K562 treated with DMSO at 1 percent for 12 hours (cell line): ENCODE results near the gene PTGDS. TPM values are rescaled to one million over a fixed set of nuclear protein-coding genes. Genes with fewer than 3 reads are reported as not detected.

ENCODE experiments used
- total RNA-seq: library from RNA; unstranded; fragments of 300-600 nt; gene quantifications from 2 replicates; pipeline ENCODE4 v1.2.3, GENCODE V29; 2022; ENCODE audit not compliant: insufficient read depth

PTGDS gene
- 12.3 and 16.0 TPM in 2 replicates for total RNA-seq

DNA sequence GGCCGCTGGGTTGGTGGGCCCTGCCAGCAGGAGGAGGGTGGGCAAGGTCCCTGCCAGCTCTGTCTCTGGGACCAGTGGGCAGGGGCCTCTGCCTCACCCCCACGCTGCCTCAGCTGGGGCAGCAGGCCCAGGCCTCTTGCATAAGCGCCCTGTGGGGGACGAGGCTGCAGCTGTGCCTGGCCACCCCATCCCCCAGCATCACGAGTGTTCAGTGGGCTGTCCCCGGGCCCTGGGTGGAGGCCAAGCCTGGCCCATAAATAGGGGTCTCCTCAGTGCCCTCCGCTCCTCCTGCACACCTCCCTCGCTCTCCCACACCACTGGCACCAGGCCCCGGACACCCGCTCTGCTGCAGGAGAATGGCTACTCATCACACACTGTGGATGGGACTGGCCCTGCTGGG, at the start of gene PTGDS:
Gene PTGDS (plus strand): TSS at position 282 of the 400 bp plus-strand sequence. CDS start 75 bp downstream, at position 357.

DNA sequence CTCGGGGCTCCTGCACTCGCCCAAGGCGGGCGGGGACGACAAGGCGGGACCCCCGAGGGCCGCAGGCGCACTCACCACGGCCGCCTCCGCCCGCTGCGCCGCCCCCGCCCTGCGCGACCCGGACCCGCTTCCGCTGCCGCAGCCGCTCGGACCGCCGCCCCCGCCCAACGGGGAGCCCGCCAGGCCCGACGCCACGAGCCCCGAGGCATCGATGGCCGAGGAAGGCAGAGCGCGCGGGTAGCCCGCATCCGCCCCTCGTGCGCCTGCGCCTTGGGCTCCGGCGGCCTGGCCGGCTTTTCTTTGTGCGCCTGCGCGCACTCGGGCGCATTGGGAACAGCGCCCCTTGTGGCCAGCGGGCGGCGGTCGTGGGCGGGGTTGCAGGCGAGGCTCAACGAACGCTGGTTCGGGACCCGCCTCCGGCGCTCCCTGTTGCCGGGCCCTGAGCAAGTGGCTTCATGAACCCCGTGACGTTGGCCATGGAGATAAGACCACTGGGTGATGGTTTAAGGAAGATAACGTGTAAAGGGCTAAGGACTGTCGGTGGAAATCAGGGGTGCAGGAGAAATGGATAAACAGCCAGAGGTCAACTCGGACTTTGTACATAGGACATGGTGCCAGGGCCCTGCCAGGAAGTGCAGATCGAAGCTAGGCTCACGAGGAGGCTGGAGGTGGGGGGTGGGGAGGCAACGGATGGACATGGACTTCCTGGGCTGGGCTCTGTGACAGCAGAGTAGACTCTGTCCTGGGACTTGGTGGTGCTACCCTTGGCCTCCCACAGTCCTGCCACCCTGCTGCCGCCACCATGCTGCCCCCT, 32.6 kb upstream of the PTGDS start, which contains the start of the genes C8G and FBXW5:
Gene C8G (plus strand): TSS at position 725 of the 814 bp plus-strand sequence. CDS start 78 bp downstream, at position 803.
Gene FBXW5 (minus strand): TSS at position 220 of the 814 bp plus-strand sequence. CDS start 655 bp downstream, outside the sequence.

DNA sequence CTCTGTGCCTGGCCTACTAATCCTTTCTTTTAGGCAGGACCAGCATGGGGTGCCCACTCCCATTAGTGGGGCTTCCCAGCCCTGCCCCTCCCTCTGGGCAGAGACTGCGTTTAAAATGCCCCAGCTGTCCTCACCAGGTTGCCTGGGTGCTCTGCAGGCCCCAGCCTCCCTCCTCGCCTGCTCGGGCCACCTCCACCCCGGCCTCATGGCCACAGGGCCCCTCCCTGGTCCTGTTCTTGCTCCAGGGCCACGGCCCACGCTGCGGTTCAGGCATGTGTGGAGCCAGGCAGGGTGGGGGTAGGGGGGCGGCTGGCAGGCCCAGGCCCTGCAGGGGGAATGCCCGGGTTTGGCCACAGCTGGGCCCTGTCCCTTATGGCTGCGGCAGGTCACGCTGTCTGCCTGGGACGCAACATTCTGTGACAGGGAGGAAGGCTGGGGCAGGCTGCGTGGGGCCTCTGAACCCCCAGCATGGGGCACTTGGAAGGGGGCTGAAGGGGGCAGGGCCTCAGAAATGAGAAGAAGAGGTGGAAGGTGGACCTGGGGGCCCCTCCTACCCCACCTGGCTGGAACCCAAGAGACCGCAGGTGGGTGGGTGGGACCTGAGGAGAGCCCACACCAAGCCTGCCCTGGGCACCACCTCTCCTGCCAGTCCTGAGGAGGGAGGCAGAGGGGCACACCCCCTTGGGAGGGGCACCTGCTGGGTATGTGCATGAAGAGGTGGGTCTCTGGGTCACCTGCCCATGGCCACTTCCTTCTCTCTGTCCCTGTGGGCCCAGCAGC, 25.6 kb upstream of the PTGDS start, which contains the start of gene LCN12:
Gene LCN12 (plus strand): TSS at position 733 of the 780 bp plus-strand sequence. CDS start 55 bp downstream, outside the sequence.

DNA sequence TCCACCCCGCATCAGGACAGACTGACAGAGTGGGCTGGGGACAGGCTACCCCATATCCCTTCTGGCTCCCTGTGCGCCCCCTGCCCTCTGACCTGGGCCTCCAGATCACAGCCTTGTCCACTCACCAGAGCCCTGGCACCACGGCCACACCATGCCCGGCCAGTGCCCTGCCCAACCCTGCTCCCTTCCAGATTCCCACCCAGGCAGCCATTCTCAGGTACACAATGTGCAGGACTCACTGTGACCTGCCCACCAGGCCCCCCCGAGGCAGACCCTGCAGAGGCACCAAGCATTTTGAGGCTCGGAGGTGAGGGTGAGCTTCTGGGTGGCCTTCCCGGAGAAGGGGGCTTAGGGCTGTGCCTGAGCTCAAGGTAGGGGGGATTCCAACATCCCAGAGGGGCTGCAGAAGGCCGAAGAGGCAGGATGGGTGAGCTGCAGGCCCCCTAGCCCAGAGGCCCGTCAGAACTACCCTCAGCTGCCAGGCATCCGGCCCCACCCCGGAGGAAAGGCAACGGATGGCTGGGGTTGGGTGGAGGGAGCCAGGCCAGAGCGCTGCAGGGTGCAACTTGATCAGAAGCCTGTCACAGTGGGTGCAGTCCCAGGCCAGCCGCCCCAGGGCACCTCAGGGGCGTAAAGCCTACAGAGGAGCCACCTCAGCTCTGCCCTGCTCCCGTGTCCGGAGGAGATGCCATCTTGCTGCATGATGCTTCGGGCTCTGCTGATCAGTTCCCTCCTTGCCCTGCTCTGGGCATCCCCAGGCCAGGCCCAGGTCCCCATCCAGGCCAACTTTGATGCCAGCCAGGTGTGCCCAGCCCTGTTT, 5.1 kb downstream of the PTGDS start, which contains the start of gene LCNL1:
Gene LCNL1 (plus strand): TSS at position 762 of the 820 bp plus-strand sequence. CDS start 594 bp downstream, outside the sequence.

DNA sequence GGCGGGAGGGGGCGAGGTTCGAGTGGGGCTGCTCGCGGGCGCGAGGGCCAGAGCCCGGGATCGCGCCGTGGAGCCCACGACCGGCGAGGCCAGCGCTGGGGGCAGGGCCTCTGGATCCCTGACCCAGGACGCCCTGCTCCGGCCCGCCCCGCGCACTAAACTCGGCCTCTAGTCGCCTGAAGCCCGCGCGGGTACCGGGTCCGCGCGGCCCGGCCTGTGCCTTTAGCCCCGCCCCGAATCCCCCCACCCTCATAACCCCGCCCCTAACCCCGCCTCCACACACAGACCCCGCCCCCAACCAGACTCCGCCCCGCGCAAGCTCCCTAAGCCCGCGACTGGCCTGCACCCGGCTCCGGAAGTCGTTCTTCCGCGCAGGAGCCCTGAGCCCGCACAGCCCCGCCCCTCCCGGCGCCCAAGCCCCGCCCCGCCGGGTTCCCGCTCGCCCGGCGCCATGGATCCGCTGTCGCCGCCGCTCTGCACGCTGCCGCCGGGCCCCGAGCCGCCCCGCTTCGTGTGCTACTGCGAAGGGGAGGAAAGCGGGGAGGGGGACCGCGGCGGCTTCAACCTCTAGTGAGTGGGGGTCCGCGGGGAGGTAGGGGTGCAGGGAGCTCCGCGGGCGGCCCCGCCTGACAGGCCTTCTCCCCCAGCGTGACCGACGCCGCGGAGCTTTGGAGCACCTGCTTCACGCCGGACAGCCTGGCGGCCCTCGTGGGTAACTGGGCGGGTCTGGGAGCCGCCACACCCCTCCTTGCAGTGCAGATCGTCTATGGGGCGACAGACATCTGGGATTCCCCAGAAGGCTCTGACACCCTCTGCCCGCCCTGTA, 14.9 kb downstream of the PTGDS start, which contains the start of gene PAXX:
Gene PAXX (plus strand): TSS at position 430 of the 826 bp plus-strand sequence. CDS start 22 bp downstream, at position 452.

DNA sequence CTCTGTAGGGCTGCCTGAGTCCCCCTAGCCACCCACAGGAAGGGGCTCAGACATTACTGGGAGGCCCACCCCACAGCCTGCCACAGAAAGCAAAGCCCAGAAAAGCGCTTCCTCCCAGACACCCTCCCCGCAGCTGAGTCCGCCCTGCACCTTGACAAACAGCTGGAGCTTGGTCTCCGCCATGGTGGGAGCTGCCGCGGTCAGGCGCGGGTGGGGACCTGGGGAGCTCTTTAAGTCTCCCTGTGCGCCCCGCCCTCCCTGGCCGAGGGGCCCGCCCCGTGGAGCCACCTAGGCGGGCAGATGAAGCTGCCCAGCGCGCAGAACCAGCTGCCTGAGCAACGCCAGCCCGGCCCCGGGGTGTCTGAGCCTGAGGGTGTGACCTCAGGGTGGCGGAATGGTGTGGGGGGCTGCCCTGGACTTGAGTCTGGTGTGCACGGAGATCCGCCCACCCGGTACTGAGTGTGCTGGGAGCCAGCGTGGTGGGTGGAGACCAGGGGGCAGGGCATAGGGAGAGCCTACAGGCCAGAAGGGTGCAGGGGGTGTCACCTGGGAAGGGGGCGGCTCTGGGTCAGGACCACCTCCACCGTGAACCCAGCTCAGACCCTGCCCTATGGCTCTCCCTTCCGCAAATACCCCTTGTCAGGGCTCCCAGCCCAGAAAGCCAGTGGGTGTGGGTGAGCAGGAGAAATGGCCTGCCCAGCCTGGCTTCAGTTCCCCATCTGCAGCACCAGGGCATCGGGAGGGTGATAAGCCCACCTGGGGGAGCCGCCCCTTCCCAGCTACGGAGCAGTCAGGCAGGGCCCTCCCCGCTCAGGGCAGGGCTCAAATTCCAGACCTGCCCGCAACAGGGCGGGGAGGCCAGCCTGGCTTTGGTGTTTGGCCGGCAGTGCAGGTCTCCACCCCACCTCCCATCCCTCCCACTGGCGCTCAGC, 19.3 kb downstream of the PTGDS start, which contains the start of gene CLIC3:
Gene CLIC3 (minus strand): TSS at position 208 of the 932 bp plus-strand sequence. CDS start 25 bp downstream, at position 183.

DNA sequence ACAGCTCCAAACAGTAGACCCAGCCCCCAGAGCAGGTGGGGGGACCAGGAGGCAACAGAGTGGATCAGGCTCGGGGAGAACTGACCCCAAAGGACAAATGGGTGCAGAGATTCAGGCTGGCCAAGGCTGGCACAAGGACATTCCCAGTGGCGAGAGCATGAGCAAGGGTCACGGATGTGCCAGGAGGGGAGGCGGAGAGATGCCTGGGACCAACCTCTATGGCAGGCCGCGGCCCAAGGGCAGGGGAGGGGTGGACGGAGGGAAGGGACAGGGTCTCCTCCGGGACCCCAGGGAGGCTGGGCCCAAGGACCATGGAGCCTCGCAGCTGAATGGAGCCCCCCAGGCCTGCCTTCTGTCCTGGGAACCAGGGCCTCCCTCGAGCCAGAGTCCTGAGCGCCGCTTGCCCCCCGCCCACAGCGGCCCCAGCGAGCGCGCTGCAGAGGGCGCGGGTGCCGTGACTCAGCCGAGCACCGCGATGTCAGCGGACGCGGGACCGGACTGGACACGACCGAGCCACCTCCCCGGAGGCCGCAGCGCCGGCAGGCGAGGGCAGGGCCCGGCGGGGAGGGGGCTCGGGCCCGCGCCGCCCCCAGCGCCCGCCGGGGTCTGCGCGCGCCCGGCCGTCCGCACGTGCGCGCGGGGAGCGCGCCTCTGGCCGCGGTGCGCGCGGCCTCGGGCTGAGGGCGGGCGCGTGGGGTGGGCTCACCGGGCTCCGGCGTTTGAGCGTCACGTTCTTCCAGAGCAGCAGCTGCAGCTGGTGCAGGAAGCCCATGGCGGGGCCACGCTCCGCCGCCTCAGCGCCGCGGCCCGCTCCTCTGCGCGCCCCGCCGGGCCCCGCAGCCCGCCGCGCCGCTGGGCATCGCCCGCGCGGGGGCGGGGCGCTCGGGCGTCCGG, 50.3 kb downstream of the PTGDS start, which contains the start of gene ABCA2:
Gene ABCA2 (minus strand): TSS at position 869 of the 894 bp plus-strand sequence. CDS start 97 bp downstream, at position 772.

Other genes starting within 250 kb of the PTGDS start
- gene LCN10, start 234.6 kb upstream of the PTGDS start, total RNA-seq: not detected in 2 replicates
- gene LCN6, start 229.0 kb upstream of the PTGDS start, total RNA-seq: not detected in 2 replicates
- gene LCN8, start 219.3 kb upstream of the PTGDS start, total RNA-seq: not detected in 2 replicates
- gene LCN15, start 213.0 kb upstream of the PTGDS start, total RNA-seq: not detected in 2 replicates
- 32.1 and 71.4 TPM in 2 replicates for gene TMEM141, start 186.2 kb upstream of the PTGDS start, total RNA-seq
- gene CCDC183, start 181.2 kb upstream of the PTGDS start, total RNA-seq: 0.42 TPM in 1 of 2 replicates, not detected in the other
- gene RABL6, start 169.6 kb upstream of the PTGDS start, total RNA-seq: 123 and 151 TPM in 2 replicates
- gene AJM1, start 135.0 kb upstream of the PTGDS start, total RNA-seq: 6.5 and 14.3 TPM in 2 replicates
- 119 and 244 TPM in 2 replicates for gene PHPT1, start 128.1 kb upstream of the PTGDS start, total RNA-seq
- gene MAMDC4, start 125.2 kb upstream of the PTGDS start, total RNA-seq: 3.4 and 3.6 TPM in 2 replicates
- gene EDF1, start 111.2 kb upstream of the PTGDS start, total RNA-seq: 551 and 781 TPM in 2 replicates
- gene TRAF2, start 91.0 kb upstream of the PTGDS start, total RNA-seq: 25.9 and 33.7 TPM in 2 replicates
- gene FBXW5, start 32.8 kb upstream of the PTGDS start, total RNA-seq: 126 and 129 TPM in 2 replicates
- not detected in 2 replicates for gene C8G, start 32.3 kb upstream of the PTGDS start, total RNA-seq
- gene LCN12, start 25.2 kb upstream of the PTGDS start, total RNA-seq: not detected in 2 replicates
- not detected in 2 replicates for gene LCNL1, start 5.5 kb downstream of the PTGDS start, total RNA-seq
- 91.4 and 99.8 TPM in 2 replicates for gene PAXX, start 14.9 kb downstream of the PTGDS start, total RNA-seq
- not detected in 2 replicates for gene CLIC3, start 19.1 kb downstream of the PTGDS start, total RNA-seq
- gene ABCA2, start 50.7 kb downstream of the PTGDS start, total RNA-seq: 5.4 and 10.9 TPM in 2 replicates
- not detected in 2 replicates for gene FUT7, start 54.6 kb downstream of the PTGDS start, total RNA-seq
- gene NPDC1, start 68.7 kb downstream of the PTGDS start, total RNA-seq: 1.0 and 4.3 TPM in 2 replicates
- gene ENTPD2, start 76.6 kb downstream of the PTGDS start, total RNA-seq: not detected in 2 replicates
- 17.4 and 28.8 TPM in 2 replicates for gene SAPCD2, start 93.1 kb downstream of the PTGDS start, total RNA-seq
- gene UAP1L1, start 100.0 kb downstream of the PTGDS start, total RNA-seq: 5.9 and 8.8 TPM in 2 replicates
- gene MAN1B1, start 109.5 kb downstream of the PTGDS start, total RNA-seq: 47.0 and 51.4 TPM in 2 replicates
- gene DPP7, start 137.2 kb downstream of the PTGDS start, total RNA-seq: 194 and 200 TPM in 2 replicates
- 0.85 TPM in 1 of 2 replicates, not detected in the other for gene GRIN1, start 161.7 kb downstream of the PTGDS start, total RNA-seq
- not detected in 2 replicates for gene LRRC26, start 192.5 kb downstream of the PTGDS start, total RNA-seq
- gene TMEM210, start 194.6 kb downstream of the PTGDS start, total RNA-seq: not detected in 2 replicates
- 35.8 and 51.1 TPM in 2 replicates for gene ANAPC2, start 211.1 kb downstream of the PTGDS start, total RNA-seq
- gene SSNA1, start 211.2 kb downstream of the PTGDS start, total RNA-seq: 138 and 226 TPM in 2 replicates
- gene TPRN, start 223.2 kb downstream of the PTGDS start, total RNA-seq: 23.4 and 26.9 TPM in 2 replicates
- 54.3 and 56.7 TPM in 2 replicates for gene TMEM203, start 228.1 kb downstream of the PTGDS start, total RNA-seq
- 12.6 and 31.3 TPM in 2 replicates for gene NDOR1, start 228.2 kb downstream of the PTGDS start, total RNA-seq
- 7.4 and 10.2 TPM in 2 replicates for gene RNF208, start 244.7 kb downstream of the PTGDS start, total RNA-seq
- gene CYSRT1, start 247.7 kb downstream of the PTGDS start, total RNA-seq: 0.98 TPM in 1 of 2 replicates, not detected in the other
- not detected in 2 replicates for gene RNF224, start 250.0 kb downstream of the PTGDS start, total RNA-seq